Measurements from ENCODE around the gene ZNF391. TPM values are rescaled to one million over a fixed set of nuclear protein-coding genes. Genes with fewer than 3 reads are reported as not detected.

The ZNF391 gene
- polyA plus RNA-seq, 4 donors = 0.27 to 5.1 (median 1.2) TPM; not detected in 1

GRCh38 chr6:27451660-27452390 is 63.3 kb downstream of the ZNF391 start:
- Histone ChIP-seq H3K36me3 (ENCODE audit: control insufficient read depth in 3 of 3, insufficient read depth in 2 of 3, low read depth in 1 of 3, low read length in 3 of 3) (peaks cover 12 to 40% (median 34%) of the 10 kb centered on the region in 3 donors), H3K27ac (ENCODE audit: low read depth in 1 of 3, low read length in 2 of 3) (no peak overlapping the region), H3K4me3 (ENCODE audit: low read depth in 1 of 3, low read length in 3 of 3) (no peak overlapping the region), H3K9me3 (ENCODE audit: control insufficient read depth in 2 of 2, insufficient read depth in 1 of 2, low read depth in 1 of 2, low read length in 1 of 2) (peaks cover 6 to 59% of the 10 kb centered on the region in 2 donors), H3K4me1 (ENCODE audit: control insufficient read depth in 3 of 3, insufficient read depth in 2 of 3, low read depth in 1 of 3, low read length in 2 of 3) (no peaks in the 10 kb centered on the region), H3K27me3 (ENCODE audit: control insufficient read depth in 3 of 3, insufficient read depth in 3 of 3, low read length in 3 of 3) (no peaks in the 10 kb centered on the region)
- FAIRE-seq = no peak
- DNase-seq = no peak
- WGBS, 3 donors = 97 to 98% (median 97%) methylated on average over 9 of the region's 9 CpGs

GRCh38 chr6:27452496-27452897 is 63.9 kb downstream of the ZNF391 start:
- H3K9me3 ChIP-seq (ENCODE audit: control insufficient read depth in 2 of 2, insufficient read depth in 1 of 2, low read depth in 1 of 2, low read length in 1 of 2) = peaks cover 6 to 60% of the 10 kb centered on the region in 2 donors
- H3K4me3 ChIP-seq (ENCODE audit: low read depth in 1 of 3, low read length in 3 of 3) = no peak overlapping the region
- no peak overlapping the region for H3K27ac ChIP-seq (ENCODE audit: low read depth in 1 of 3, low read length in 2 of 3)
- H3K4me1 ChIP-seq (ENCODE audit: control insufficient read depth in 3 of 3, insufficient read depth in 2 of 3, low read depth in 1 of 3, low read length in 2 of 3) = no peaks in the 10 kb centered on the region
- no peaks in the 10 kb centered on the region for H3K27me3 ChIP-seq (ENCODE audit: control insufficient read depth in 3 of 3, insufficient read depth in 3 of 3, low read length in 3 of 3)
- no peak for FAIRE-seq
- DNase-seq = no peak
- 98 to 99% (median 99%) methylated on average over 3 of the region's 3 CpGs for WGBS, 3 donors
- peaks cover 12 to 45% (median 38%) of the 10 kb centered on the region in 3 donors for H3K36me3 ChIP-seq (ENCODE audit: control insufficient read depth in 3 of 3, insufficient read depth in 2 of 3, low read depth in 1 of 3, low read length in 3 of 3)

Other genes starting within 250 kb of the ZNF391 start
- gene PRSS16, start 141.1 kb upstream of the ZNF391 start, polyA plus RNA-seq = 10 to 100 TPM; 17.1 to 31.6 (median 21.6) TPM
- gene POM121L2, start 76.5 kb upstream of the ZNF391 start, polyA plus RNA-seq = not detected
- gene ZNF184, start 84.3 kb downstream of the ZNF391 start, polyA plus RNA-seq = 1 to 10 TPM; 1.6 to 7.3 (median 2.8) TPM

All from small intestine (tissue), 7 donors.